ENCODE data around the gene COMP. TPM values are rescaled to one million over a fixed set of nuclear protein-coding genes. Genes with fewer than 3 reads are reported as not detected.

COMP gene
- total and polyA plus RNA-seq, 9 donors: 0.88 to 96.3 (median 8.7) TPM

- Histone ChIP-seq H3K4me1 (ENCODE audit: control insufficient read depth, insufficient read depth, low read length) (peaks cover 66% of the 10 kb centered on the region), H3K27ac (ENCODE audit: low read length) (peak overlapping the region; percentile 86), H3K27me3 (ENCODE audit: control insufficient read depth, insufficient read depth, low read length) (no peaks in the 10 kb centered on the region), H3K9me3 (replicated peaks; ENCODE audit: control insufficient read depth, low read depth, low read length) (no peaks in the 10 kb centered on the region), H3K36me3 (ENCODE audit: control insufficient read depth, insufficient read depth, low read length) (peaks cover 11% of the 10 kb centered on the region), H3K4me3 (ENCODE audit: low read length) (no peak overlapping the region)
- DNase-seq: peak; percentile 89
- WGBS (ENCODE audit: insufficient coverage): 15% methylated on average over 21 of the region's 29 CpGs
These were observed 44.4 kb downstream of the COMP start for GRCh38 chr19:18746401-18747325.

GRCh38 chr19:18745931-18746330 is 45.2 kb downstream of the COMP start:
- peaks cover 9% of the 10 kb centered on the region for H3K36me3 ChIP-seq (ENCODE audit: control insufficient read depth, insufficient read depth, low read length)
- WGBS (ENCODE audit: insufficient coverage): 38% methylated on average over 5 of the region's 5 CpGs
- peaks cover 73% of the 10 kb centered on the region for H3K4me1 ChIP-seq (ENCODE audit: control insufficient read depth, insufficient read depth, low read length)
- H3K27me3 ChIP-seq (ENCODE audit: control insufficient read depth, insufficient read depth, low read length): no peaks in the 10 kb centered on the region
- H3K9me3 ChIP-seq (replicated peaks; ENCODE audit: control insufficient read depth, low read depth, low read length): no peaks in the 10 kb centered on the region
- H3K4me3 ChIP-seq (ENCODE audit: low read length): no peak overlapping the region
- H3K27ac ChIP-seq (ENCODE audit: low read length): peak overlapping the region; percentile 69
- DNase-seq: no peak

GRCh38 chr19:18745012-18745735 is 45.9 kb downstream of the COMP start:
- Histone ChIP-seq H3K4me3 (ENCODE audit: low read length) (no peak overlapping the region), H3K36me3 (ENCODE audit: control insufficient read depth, insufficient read depth, low read length) (peaks cover 6% of the 10 kb centered on the region), H3K27me3 (ENCODE audit: control insufficient read depth, insufficient read depth, low read length) (no peaks in the 10 kb centered on the region), H3K27ac (ENCODE audit: low read length) (peak overlapping the region; percentile 69), H3K9me3 (replicated peaks; ENCODE audit: control insufficient read depth, low read depth, low read length) (no peaks in the 10 kb centered on the region), H3K4me1 (ENCODE audit: control insufficient read depth, insufficient read depth, low read length) (peaks cover 72% of the 10 kb centered on the region)
- WGBS (ENCODE audit: insufficient coverage): 35% methylated on average over 15 of the region's 26 CpGs
- peak; percentile 69 for DNase-seq

- no peaks in the 10 kb centered on the region for H3K27me3 ChIP-seq (ENCODE audit: control insufficient read depth, insufficient read depth, low read length)
- WGBS (ENCODE audit: insufficient coverage): 64% methylated on average over 34 of the region's 36 CpGs
- DNase-seq: peak; percentile 27
- H3K4me3 ChIP-seq (ENCODE audit: low read length): no peak overlapping the region
- H3K27ac ChIP-seq (ENCODE audit: low read length): no peak overlapping the region
- H3K4me1 ChIP-seq (ENCODE audit: control insufficient read depth, insufficient read depth, low read length): peaks cover 70% of the 10 kb centered on the region
- H3K9me3 ChIP-seq (replicated peaks; ENCODE audit: control insufficient read depth, low read depth, low read length): no peaks in the 10 kb centered on the region
- H3K36me3 ChIP-seq (ENCODE audit: control insufficient read depth, insufficient read depth, low read length): no peaks in the 10 kb centered on the region
These were observed 47.2 kb downstream of the COMP start for GRCh38 chr19:18743784-18744418.

GRCh38 chr19:18742838-18743783 is 48.0 kb downstream of the COMP start:
- WGBS (ENCODE audit: insufficient coverage): 33% methylated on average over 35 of the region's 38 CpGs
- H3K27me3 ChIP-seq (ENCODE audit: control insufficient read depth, insufficient read depth, low read length): no peaks in the 10 kb centered on the region
- H3K27ac ChIP-seq (ENCODE audit: low read length): no peak overlapping the region
- H3K4me3 ChIP-seq (ENCODE audit: low read length): no peak overlapping the region
- H3K36me3 ChIP-seq (ENCODE audit: control insufficient read depth, insufficient read depth, low read length): no peaks in the 10 kb centered on the region
- H3K4me1 ChIP-seq (ENCODE audit: control insufficient read depth, insufficient read depth, low read length): peaks cover 70% of the 10 kb centered on the region
- no peaks in the 10 kb centered on the region for H3K9me3 ChIP-seq (replicated peaks; ENCODE audit: control insufficient read depth, low read depth, low read length)
- peak; percentile 83 for DNase-seq

GRCh38 chr19:18742324-18742723 is 48.8 kb downstream of the COMP start:
- no peak overlapping the region for H3K4me3 ChIP-seq (ENCODE audit: low read length)
- no peaks in the 10 kb centered on the region for H3K27me3 ChIP-seq (ENCODE audit: control insufficient read depth, insufficient read depth, low read length)
- WGBS (ENCODE audit: insufficient coverage): 42% methylated on average over 14 of the region's 14 CpGs
- H3K27ac ChIP-seq (ENCODE audit: low read length): peak overlapping the region; percentile 67
- no peaks in the 10 kb centered on the region for H3K9me3 ChIP-seq (replicated peaks; ENCODE audit: control insufficient read depth, low read depth, low read length)
- peak; percentile 33 for DNase-seq
- no peaks in the 10 kb centered on the region for H3K36me3 ChIP-seq (ENCODE audit: control insufficient read depth, insufficient read depth, low read length)
- H3K4me1 ChIP-seq (ENCODE audit: control insufficient read depth, insufficient read depth, low read length): peaks cover 70% of the 10 kb centered on the region

GRCh38 chr19:18741124-18742121 is 49.7 kb downstream of the COMP start:
- Histone ChIP-seq H3K9me3 (replicated peaks; ENCODE audit: control insufficient read depth, low read depth, low read length) (no peaks in the 10 kb centered on the region), H3K4me3 (ENCODE audit: low read length) (no peak overlapping the region), H3K27ac (ENCODE audit: low read length) (peak overlapping the region; percentile 67), H3K27me3 (ENCODE audit: control insufficient read depth, insufficient read depth, low read length) (no peaks in the 10 kb centered on the region), H3K36me3 (ENCODE audit: control insufficient read depth, insufficient read depth, low read length) (no peaks in the 10 kb centered on the region), H3K4me1 (ENCODE audit: control insufficient read depth, insufficient read depth, low read length) (peaks cover 70% of the 10 kb centered on the region)
- 47% methylated on average over 23 of the region's 27 CpGs for WGBS (ENCODE audit: insufficient coverage)
- peak; percentile 81 for DNase-seq

GRCh38 chr19:18738961-18739690 is 52.0 kb downstream of the COMP start:
- Histone ChIP-seq H3K4me1 (ENCODE audit: control insufficient read depth, insufficient read depth, low read length) (peaks cover 69% of the 10 kb centered on the region), H3K4me3 (ENCODE audit: low read length) (no peak overlapping the region), H3K9me3 (replicated peaks; ENCODE audit: control insufficient read depth, low read depth, low read length) (no peaks in the 10 kb centered on the region), H3K27ac (ENCODE audit: low read length) (no peak overlapping the region), H3K36me3 (ENCODE audit: control insufficient read depth, insufficient read depth, low read length) (no peaks in the 10 kb centered on the region), H3K27me3 (ENCODE audit: control insufficient read depth, insufficient read depth, low read length) (no peaks in the 10 kb centered on the region)
- no peak for DNase-seq
- 87% methylated on average over 16 of the region's 20 CpGs for WGBS (ENCODE audit: insufficient coverage)
